Astrocyte (in vitro differentiated cells and primary cell): ENCODE measurements around the gene UCK1.

Experiments used
- CTCF ChIP-seq: IDR thresholded peaks from 2 replicates; pipeline ENCODE4 v1.5.1; 2011; ENCODE audit warnings: low read depth, mild to moderate bottlenecking, inconsistent platforms, low read length, moderate library complexity; ENCODE audit not compliant: insufficient read depth
- EZH2 ChIP-seq: IDR thresholded peaks from 2 replicates; pipeline ENCODE4 v1.6.1; 2012; ENCODE audit warnings: mild to moderate bottlenecking, low read length, inconsistent platforms; ENCODE audit not compliant: insufficient read depth

- TF ChIP-seq CTCF (no peak), EZH2 (no peak)
Measured at GRCh38 chr9:131528186-131528585, 2.9 kb downstream of the UCK1 start.
